K562 (cell line): ENCODE measurements around the gene EDARADD. TPM values are rescaled to one million over a fixed set of nuclear protein-coding genes. Genes with fewer than 3 reads are reported as not detected.

Experiments used
- ATAC-seq: fragments of 200-7000 bp; cut with Tn5 transposase; 3 replicates; pipeline ENCODE4 v1.9.1; 2020; ENCODE audit warnings: moderate library complexity
- BruUV-seq: library from RNA; stranded (reverse); fragments of 400-500 nt; replicated peaks from 2 replicates; lab custom pipeline; 2021; lab: Mats Ljungman, UMichigan
- CTCF ChIA-PET: fragments of 300-600 bp; formaldehyde crosslinking; extraction: SDS; loops from one replicate; lab custom pipeline; 2021; ENCODE audit warnings: low intra/inter-chr PET ratio; lab: Yijun Ruan, JAX
- POLR2A ChIA-PET: fragments of 300-600, 350-650 bp; sonication (Branson Sonifier 250); formaldehyde crosslinking; extraction: SDS; loops from one replicate; lab custom pipeline; 2021; ENCODE audit warnings: antibody characterized with exemption, inconsistent platforms; lab: Yijun Ruan, JAX
- DNase-seq, 4 experiments: peaks; one replicate each; pipeline versions ENCODE4 v3.0.0 to v3.0.0-alpha.2; 2011 to 2018; ENCODE audit warnings: low spot score in 3 of 4, mixed read lengths in 3 of 4; ENCODE audit errors: extremely low read depth in 1 of 4
- FAIRE-seq: peaks from 2 replicates; lab custom pipeline; 2011; peaks lifted over from hg19 to GRCh38; lab: Jason Lieb, UNC
- H2AFZ ChIP-seq: 2 replicates; pipeline ENCODE4 v1.6.0; 2011; ENCODE audit warnings: low read depth, low read length, control low read depth, inconsistent platforms
- H3K27ac ChIP-seq: fragments of 200-600 bp; 3 replicates; pipeline ENCODE4 v1.8.0; 2011; ENCODE audit warnings: low read depth, mild to moderate bottlenecking, control low read depth, inconsistent platforms, low read length, moderate library complexity, mixed read lengths; ENCODE audit errors: extremely low read depth
- H3K27me3 ChIP-seq, 2 experiments: fragments of 300-600 bp in 1 of 2; 2 replicates in 1 of 2; 3 replicates in 1 of 2; pipeline versions ENCODE4 v1.6.0 to v1.8.0; 2011; ENCODE audit warnings: inconsistent platforms in 2 of 2, low read length in 2 of 2, mild to moderate bottlenecking in 1 of 2, mixed read lengths in 1 of 2, moderate library complexity in 1 of 2; ENCODE audit not compliant: control insufficient read depth in 2 of 2, insufficient read depth in 2 of 2
- H3K36me3 ChIP-seq: fragments of 300-600 bp; 3 replicates; pipeline ENCODE4 v1.8.0; 2011; ENCODE audit warnings: mild to moderate bottlenecking, low read length, inconsistent platforms; ENCODE audit not compliant: control insufficient read depth, insufficient read depth
- H3K4me1 ChIP-seq, 2 experiments: fragments of 200-600 bp in 1 of 2; replicated peaks in 1 of 2; 2 replicates in 1 of 2; 3 replicates in 1 of 2; pipeline versions ENCODE4 v1.5.1 to v1.8.0; 2011; ENCODE audit warnings: inconsistent platforms in 2 of 2, low read length in 2 of 2, mild to moderate bottlenecking in 1 of 2, mixed read lengths in 1 of 2, moderate library complexity in 1 of 2; ENCODE audit not compliant: control insufficient read depth in 2 of 2, insufficient read depth in 2 of 2
- H3K4me2 ChIP-seq: 2 replicates; pipeline ENCODE4 v1.6.1; 2011; ENCODE audit warnings: low read length, control low read depth, inconsistent platforms, mixed read lengths; ENCODE audit not compliant: insufficient read depth
- H3K4me3 ChIP-seq: fragments of 200-600 bp; sonication (generic), shearing (Covaris generic); 2 replicates; pipeline ENCODE4 v1.5.1; 2016; ENCODE audit warnings: control low read depth, inconsistent platforms
- H3K79me2 ChIP-seq: fragments of 200-600 bp; 3 replicates; pipeline ENCODE4 v1.8.0; 2011; ENCODE audit warnings: low read length, inconsistent platforms; ENCODE audit not compliant: control insufficient read depth, insufficient read depth
- H3K9ac ChIP-seq, 2 experiments: 2 replicates each; pipeline versions ENCODE4 v1.6.0 to v1.6.1; 2011; ENCODE audit warnings: low read depth in 2 of 2, low read length in 2 of 2, control low read depth in 1 of 2, inconsistent platforms in 1 of 2, mild to moderate bottlenecking in 1 of 2, mixed read lengths in 1 of 2; ENCODE audit not compliant: insufficient read depth in 1 of 2
- H3K9me1 ChIP-seq: one replicate; pipeline ENCODE4 v1.6.0; 2011; ENCODE audit warnings: inconsistent platforms, mild to moderate bottlenecking, low read length, moderate library complexity; ENCODE audit not compliant: control insufficient read depth, insufficient read depth
- H3K9me3 ChIP-seq: replicated peaks from 2 replicates; pipeline ENCODE4 v1.5.1; 2011; ENCODE audit warnings: low read depth, low read length, inconsistent platforms; ENCODE audit not compliant: control insufficient read depth, insufficient read depth
- H4K20me1 ChIP-seq: replicated peaks from 2 replicates; pipeline ENCODE4 v1.6.1; 2011; ENCODE audit warnings: low read length, inconsistent platforms, mixed read lengths; ENCODE audit not compliant: control insufficient read depth, insufficient read depth
- EZH2 ChIP-seq: IDR thresholded peaks from 2 replicates; pipeline ENCODE4 v1.6.1; 2012; ENCODE audit warnings: low read depth, mild to moderate bottlenecking, inconsistent platforms, low read length, borderline replicate concordance
- RAD21 ChIP-seq, 2 experiments: fragments of 250-450 bp in 1 of 2; fragments of 450-650 bp in 1 of 2; sonication (Bioruptor Pico) in 1 of 2; formaldehyde crosslinking in 1 of 2; IDR thresholded peaks in 1 of 2; conservative IDR thresholded peaks in 1 of 2; 2 replicates each; pipeline versions ENCODE4 v1.4.0 to v1.8.0; 2020 to 2022; ENCODE audit warnings: mild to moderate bottlenecking in 2 of 2, moderate library complexity in 1 of 2
- ZBTB26 ChIP-seq: fragments of 450-650 bp; formaldehyde crosslinking; IDR thresholded peaks from 2 replicates; pipeline ENCODE4 v1.4.0; 2022; ENCODE audit warnings: missing genetic modification characterization
- WGBS: fragments of 100-300 bp; shearing (Covaris generic); methylation state at CpG from one replicate; pipeline ENCODE4 v1.1.6; 2016; ENCODE audit warnings: low coverage, mixed read lengths; ENCODE audit not compliant: insufficient coverage; ENCODE audit errors: missing lambda C conversion rate; 5-methylcytosine and 5-hydroxymethylcytosine counted together
- in situ Hi-C: fragments of 300-500 bp; cut with MboI; formaldehyde crosslinking; loops from 4 replicates; pipeline ENCODE4 v1.15.0; 2018; ENCODE audit warnings: inconsistent platforms, mixed read lengths
- intact Hi-C: fragments of 100-400 bp; cut with micrococcal nuclease; formaldehyde crosslinking; loops from 2 replicates; pipeline ENCODE4 v1.14.2; 2022
- polyA plus RNA-seq, 8 experiments: library from polyadenylated mRNA; depleted of rRNA in 4 of 8; stranded (reverse) in 5 of 8; unstranded in 3 of 8; fragments of >200 nt; fragmentation: Nextera tagmentation in 2 of 8; fragmentation: Illumina TruSeq in 1 of 8; extraction: Ambion mirVana in 2 of 8; extraction: Trizol in 1 of 8; gene quantifications; 2 replicates each; pipeline versions ENCODE4 v1.2.1 to v1.2.3, GENCODE V29; 2011 to 2014; ENCODE audit warnings: inconsistent platforms in 1 of 8, missing spikeins in 1 of 8
- total RNA-seq, 7 experiments: library from RNA; depleted of rRNA in 6 of 7; stranded (reverse); fragments of >200 nt in 6 of 7; fragmentation: Illumina TruSeq in 2 of 7; extraction: Trizol in 2 of 7; gene quantifications; 2 replicates each; pipeline versions ENCODE4 v1.2.1 to v1.2.3, GENCODE V29; 2011 to 2021; ENCODE audit warnings: low replicate concordance in 1 of 7

EDARADD gene
- total and polyA plus RNA-seq, 9 of the 15 experiments (the other 6 are each of a cell fraction or from before 2014, with no cell fraction given): 0.46 to 32.4 (median 20.6) TPM

- no peaks in the 10 kb centered on the region; the same call in 1 of the 2 replicates for H4K20me1 ChIP-seq
Observed at GRCh38 chr1:236400061-236400603, 6.0 kb downstream of the EDARADD start.

More at GRCh38 chr1:236400061-236400603, 6.0 kb downstream of the EDARADD start:
- Histone ChIP-seq H3K9me1 (no peaks in the 10 kb centered on the region), H3K9me3 (no peaks in the 10 kb centered on the region), H2AFZ (no peak overlapping the region), H3K27me3 (no peaks in the 10 kb centered on the region), H3K27ac (no peak overlapping the region), H3K4me3 (no peak overlapping the region), H3K9ac (peak overlapping the region in 1 of 2 experiments; percentile 74; a peak in 1 of 4 replicates), H3K4me1 (peaks cover 24 to 26% of the 10 kb centered on the region in 2 experiments; a peak in 4 of 5 replicates), H3K4me2 (no peak overlapping the region), H3K79me2 (peaks cover 47% of the 10 kb centered on the region), H3K36me3 (peaks cover 15% of the 10 kb centered on the region; the same call in 1 of the 3 replicates)
- in situ Hi-C loops: no loop called here
- POLR2A ChIA-PET: interaction anchor here (0.6 to 7.8 kb wide), 5 partner anchors 8 to 69 kb away, joined by 3 to 47 read pairs (median 3); no protein-coding TSS in a partner anchor
- CTCF ChIA-PET: no interaction called here
- FAIRE-seq (no peak), ATAC-seq (no peak), DNase-seq (no peak)
- intact Hi-C loops: no loop called here
- BruUV-seq: no TSS peak
- TF ChIP-seq RAD21 (CRISPR knock-in tag; conservative IDR thresholded peaks at IDR 0.05 in 1 of 2, IDR thresholded peaks at IDR 0.05 in 1 of 2) (0 out of 4 replicates have a peak, but pooled peaks of 1 of the 2 experiments have one; percentile 18), EZH2 (no peak), ZBTB26 (CRISPR knock-in tag) (peak; percentile 26; the same call in 1 of the 2 replicates)
- 49% methylated on average over 8 of the region's 8 CpGs for WGBS
